ENCODE data around the gene NPRL2. TPM values are rescaled to one million over a fixed set of nuclear protein-coding genes. Genes with fewer than 3 reads are reported as not detected.

The NPRL2 gene
- total RNA-seq = 23.5 and 28.7 TPM in 2 replicates

DNA sequence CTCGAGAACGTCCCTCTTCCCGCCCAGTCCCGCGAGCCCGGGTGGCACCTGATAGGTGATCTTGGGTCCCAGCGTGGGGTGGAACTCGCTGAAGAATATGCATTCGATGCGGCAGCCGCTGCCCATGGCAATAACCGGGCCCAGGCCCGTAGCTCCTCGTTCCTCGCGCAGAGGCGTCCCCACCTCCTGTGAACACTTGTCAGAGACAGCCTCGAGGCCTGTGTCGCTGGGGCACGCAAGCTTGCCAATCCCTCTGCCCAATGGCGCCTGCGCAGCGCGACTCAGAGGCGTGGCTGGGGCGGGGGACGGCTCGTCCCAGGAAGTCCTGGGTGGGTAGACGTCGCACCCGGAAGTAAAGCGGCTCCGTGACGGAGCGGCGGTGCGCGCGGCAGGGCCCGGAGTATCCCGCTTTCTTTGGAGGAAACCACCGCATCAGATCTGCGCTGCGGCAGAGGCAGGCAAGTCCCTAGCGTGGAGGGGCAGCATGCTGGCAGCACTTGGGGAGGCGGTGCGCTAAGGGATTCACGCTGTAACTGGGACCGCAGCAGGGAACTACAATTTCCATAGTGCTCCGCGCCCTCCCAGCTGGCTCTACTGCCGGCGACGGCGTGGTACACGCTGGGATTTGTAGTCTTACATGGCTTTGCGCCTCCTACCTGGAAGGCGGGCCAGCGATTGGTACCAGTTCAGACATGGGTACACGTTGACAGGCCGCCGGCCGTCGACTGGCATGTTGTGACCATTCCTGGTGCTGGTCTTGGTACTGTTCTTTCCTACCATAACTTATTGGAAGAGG is at the start of gene NPRL2, which contains the start of gene CYB561D2:
Gene NPRL2 (minus strand): TSS at position 249 of the 796 bp plus-strand sequence. CDS start 123 bp downstream, at position 126.
Gene CYB561D2 (plus strand): TSS at position 336 of the 796 bp plus-strand sequence. CDS start 572 bp downstream, outside the sequence.

DNA sequence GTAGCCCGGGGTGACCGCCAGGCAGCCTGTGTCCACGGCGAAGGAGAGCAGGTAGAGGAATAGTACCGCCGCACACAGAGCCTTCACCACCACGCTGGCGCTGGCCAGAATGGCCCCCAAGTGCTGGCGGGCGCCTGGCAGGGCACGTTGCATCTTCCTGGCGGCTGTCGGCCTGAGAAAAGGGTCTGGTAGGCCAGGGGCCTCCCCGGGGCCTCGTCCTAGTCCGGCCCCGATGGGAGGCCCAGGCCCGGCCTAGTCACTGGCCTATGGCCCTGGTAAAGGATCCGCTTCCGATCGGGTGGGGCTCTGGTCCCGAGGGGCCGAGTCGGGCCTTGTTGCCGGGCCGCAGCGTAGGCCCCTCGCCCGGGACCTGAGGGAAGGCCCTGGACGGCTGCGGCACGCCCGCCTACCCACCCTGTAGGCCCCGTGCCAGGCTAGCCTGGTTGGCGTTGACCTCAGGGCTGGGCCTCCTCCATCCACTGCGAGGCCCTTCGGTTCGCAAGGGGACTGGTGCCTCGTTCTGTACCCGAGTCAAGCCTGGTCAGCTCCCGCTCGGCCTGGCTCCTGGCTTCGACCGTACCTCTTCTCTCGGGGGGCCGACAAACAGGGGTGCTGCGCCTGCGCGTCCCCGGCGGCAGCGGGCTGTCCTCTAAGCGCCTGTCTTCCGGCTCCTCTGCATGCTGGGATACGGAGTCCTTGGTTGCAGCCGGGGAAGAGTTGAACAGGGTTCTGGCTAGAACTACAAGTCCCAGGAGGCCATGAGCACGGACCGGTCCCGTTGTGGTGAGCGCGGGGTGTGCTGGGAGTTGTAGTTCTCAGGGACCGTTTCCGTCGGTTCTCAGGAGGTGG is 8.6 kb upstream of the NPRL2 start, which contains the start of gene TMEM115:
Gene TMEM115 (minus strand): TSS at position 611 of the 849 bp plus-strand sequence. CDS start 458 bp downstream, at position 153.

DNA sequence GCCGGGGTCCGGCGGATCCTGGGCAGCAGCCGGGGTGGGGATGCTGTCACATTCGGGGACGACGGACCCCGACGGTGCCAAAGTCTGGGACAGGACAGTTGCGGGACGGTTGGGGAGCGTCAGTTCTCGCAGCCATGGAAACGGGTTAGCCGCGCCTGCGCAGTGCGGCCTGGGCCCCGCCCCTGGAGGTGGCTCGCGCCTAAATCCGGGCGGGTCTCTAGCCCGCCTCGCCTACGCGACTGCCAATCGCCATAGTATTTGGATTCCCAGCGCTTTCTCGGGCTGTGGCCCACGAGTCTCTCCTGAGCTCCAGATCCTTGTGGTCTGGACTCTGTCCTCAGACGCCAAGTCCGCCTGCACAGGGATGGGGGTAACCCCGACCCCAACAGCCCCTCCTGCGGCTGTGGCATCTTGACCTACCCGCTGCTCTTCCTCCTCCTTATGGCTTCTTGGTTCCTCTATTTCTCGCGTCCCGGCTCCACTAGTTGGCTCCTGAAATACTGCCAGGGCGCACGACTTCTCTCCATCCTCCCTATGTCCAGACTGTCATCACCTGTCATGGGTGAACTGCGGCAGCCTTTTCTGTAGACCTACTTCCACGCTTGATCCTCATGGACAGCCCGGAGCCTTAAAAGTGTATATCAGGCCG is 4.9 kb downstream of the NPRL2 start, which contains the start of gene ZMYND10:
Gene ZMYND10 (minus strand): TSS at position 147 of the 649 bp plus-strand sequence. CDS start 153 bp downstream, outside the sequence.

DNA sequence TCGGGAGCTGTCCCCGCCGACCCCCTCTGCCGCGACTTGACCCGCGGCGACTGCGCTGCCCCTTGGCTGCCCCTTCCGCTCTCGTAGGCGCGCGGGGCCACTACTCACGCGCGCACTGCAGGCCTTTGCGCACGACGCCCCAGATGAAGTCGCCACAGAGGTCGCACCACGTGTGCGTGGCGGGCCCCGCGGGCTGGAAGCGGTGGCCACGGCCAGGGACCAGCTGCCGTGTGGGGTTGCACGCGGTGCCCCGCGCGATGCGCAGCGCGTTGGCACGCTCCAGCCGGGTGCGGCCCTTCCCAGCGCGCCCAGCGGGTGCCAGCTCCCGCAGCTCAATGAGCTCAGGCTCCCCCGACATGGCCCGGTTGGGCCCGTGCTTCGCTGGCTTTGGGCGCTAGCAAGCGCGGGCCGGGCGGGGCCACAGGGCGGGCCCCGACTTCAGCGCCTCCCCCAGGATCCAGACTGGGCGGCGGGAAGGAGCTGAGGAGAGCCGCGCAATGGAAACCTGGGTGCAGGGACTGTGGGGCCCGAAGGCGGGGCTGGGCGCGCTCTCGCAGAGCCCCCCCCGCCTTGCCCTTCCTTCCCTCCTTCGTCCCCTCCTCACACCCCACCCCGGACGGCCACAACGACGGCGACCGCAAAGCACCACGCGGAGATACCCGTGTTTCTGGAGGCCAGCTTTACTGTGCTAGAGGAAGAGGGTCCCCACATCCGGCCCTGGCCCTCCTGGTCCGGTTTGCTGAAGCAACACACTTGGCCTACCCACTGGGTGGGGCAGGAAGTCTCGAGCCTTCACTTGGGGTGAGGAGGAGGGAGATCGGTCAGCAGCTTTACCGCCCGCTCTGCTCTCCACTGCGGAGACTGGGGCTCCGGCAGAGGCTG is 9.9 kb downstream of the NPRL2 start, which contains the start of gene RASSF1:
Gene RASSF1 (minus strand): TSS at position 389 of the 882 bp plus-strand sequence. CDS start 31 bp downstream, at position 358.

DNA sequence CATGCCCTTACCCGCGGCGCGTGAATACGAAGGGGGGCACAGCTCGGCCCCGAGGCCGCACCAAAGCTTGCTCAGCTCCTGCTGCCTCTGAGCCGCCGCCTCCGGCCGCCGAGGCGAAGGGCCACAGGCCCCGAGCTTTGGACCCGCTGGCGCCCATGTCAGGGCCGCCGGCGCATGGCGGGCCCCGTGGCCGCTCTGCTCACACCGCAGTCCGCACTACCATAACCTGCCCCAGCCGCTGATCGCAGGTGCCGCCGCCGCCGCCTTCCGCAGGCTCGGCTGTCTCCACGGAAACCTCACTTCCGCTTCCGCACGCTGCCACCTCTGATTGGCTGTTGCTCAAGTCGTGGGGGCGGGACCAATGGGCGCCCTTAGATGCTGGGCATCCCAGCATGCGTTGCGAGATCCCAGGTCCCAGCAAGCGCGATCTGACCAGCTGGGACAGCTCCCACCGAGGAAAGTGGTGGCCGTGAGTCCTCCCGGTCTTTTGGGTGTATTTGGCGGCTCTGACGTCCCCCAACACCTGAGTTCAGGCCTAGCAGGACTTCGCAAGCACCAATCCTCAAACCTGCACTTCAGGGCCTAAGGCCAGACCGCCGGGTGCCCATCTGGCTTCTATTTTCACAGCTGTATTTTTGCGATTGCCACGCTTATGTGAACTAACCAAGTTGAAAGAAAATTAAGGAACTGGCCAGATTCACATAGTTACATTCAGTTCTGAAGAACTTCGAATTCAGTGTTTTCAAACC is 22.5 kb downstream of the NPRL2 start, which contains the start of gene TUSC2:
Gene TUSC2 (minus strand): TSS at position 281 of the 749 bp plus-strand sequence. CDS start 124 bp downstream, at position 157.

DNA sequence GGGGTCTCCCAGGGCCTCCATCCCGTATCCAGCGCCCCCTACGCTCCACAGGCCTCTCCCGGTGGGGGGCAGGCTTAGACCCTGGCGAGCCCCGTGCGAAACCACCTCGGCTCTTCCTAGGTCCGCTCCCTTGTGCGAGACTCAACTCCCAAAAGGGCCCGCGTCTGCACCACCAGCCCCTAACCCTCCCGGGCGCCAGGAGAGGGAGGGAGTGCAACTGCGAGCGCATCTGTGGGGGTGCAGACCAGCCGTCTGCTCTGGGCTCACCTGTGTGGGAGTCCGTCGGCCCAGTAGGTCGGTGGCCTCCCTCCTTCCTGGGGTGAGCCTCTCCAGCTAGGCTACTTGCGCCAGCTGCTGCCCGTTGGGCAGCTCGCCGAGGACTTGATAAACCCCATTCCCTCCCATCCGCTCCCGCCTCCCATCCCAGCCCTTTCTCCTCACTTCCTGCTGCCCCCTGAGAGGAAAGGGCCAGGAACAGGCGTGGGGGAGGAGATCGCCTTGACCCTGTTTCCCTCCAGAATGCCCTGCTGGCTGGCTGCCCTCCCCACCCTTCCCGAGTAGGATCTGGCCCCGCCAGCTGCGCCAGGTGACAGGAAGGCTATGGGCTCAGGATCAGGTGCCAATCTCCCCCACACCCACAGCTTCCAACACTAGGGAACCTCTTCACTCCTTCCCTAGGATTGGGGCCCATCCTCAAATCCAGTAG is 28.0 kb downstream of the NPRL2 start, which contains the start of gene HYAL2:
Gene HYAL2 (minus strand): TSS at position 360 of the 706 bp plus-strand sequence. CDS start 2,256 bp downstream, outside the sequence.

DNA sequence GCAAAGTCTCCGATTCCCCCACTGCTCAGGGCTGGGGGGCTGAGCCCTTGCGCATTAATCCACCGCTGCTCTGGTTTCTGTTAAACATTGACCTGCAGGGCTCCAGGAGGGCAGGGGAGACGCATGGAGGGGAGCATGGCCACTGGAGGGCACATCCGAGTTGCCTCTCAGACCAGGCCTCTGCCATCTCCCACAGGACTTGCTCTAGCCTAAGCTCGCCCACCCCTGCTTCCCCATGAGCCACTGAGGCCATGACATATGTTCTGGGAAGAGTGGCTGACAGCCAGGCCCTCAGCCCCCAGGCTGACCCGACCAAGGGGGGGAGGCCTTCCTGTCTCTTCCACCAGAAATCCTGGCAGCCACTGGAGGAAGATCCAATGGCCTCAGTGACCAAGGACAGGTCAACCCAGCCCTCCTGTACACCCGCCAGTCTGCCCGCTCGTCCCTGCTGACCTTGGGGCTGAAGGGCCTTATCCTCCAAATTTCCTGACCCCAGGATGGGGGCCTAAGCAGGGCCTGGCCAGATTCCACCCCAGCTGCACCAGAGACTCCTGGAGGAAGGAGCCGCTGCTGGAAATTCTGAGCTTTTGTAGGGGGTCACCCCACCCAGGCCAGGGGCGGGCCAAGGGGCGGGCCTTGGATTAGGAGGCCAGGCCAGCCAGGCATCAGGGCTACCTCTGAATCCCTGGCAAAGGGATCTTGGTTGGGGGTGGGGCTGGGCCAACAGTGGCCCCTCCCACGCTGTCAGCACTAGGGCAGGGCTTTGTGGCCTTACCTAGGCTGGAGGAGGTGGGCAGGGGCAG is 47.4 kb downstream of the NPRL2 start, which contains the start of gene HYAL1:
Gene HYAL1 (minus strand): TSS at position 562 of the 803 bp plus-strand sequence. CDS start 618 bp downstream, outside the sequence.

DNA sequence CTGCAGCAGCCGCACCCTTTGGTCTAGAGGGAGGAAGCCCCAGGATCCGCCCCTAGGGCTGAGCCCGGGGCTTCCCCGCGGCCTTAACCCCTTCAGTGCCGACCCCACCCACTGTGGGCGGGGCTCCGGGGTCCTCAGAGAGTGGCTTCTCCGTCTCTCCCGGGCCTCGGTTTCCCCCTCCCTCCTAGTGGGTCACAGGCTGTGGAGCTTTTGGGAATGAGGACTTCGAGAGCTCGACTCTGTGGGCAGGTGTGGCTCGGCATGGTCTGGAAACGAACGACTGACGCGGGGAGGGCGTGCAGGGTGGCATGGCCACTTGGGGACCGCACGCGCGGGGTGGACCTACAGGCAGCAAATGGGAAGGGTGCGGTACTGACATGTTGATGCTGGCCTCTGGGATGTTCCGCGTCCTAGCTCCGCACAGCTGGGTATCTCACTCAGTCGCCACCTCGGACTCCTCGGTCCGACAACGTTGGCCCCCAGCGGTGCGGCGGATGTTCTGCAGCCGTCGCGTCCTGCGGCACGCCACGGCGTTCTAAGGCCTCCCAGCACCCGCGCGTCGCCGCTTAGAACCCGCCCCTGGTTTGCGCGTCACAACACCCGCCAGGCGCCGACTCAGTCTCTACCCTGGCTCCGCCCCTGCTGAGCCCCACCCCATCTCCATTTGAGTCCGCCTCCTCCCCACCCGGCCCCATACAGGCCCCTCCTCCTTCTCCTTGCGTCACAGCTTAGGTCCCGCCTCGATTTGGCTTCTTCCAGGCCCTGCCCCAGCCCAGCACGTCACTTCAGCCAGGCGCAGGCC is 51.5 kb downstream of the NPRL2 start, which contains the start of the genes HYAL3 and NAA80:
Gene HYAL3 (minus strand): TSS at position 570 of the 802 bp plus-strand sequence. CDS start 3,803 bp downstream, outside the sequence.
Gene NAA80 (minus strand): TSS at position 570 of the 802 bp plus-strand sequence. CDS start 1,942 bp downstream, outside the sequence.

Other genes with a start within 250 kb of the NPRL2 start
- 0.73 and 6.5 TPM in 2 replicates for gene SEMA3F, start 195.5 kb downstream of the NPRL2 start, total RNA-seq
- gene GNAT1, start 159.2 kb downstream of the NPRL2 start, total RNA-seq = not detected in 2 replicates
- gene SLC38A3, start 145.5 kb downstream of the NPRL2 start, total RNA-seq = not detected in 2 replicates
- 231 and 232 TPM in 2 replicates for gene GNAI2, start 114.6 kb downstream of the NPRL2 start, total RNA-seq
- gene SEMA3B, start 81.6 kb downstream of the NPRL2 start, total RNA-seq = 0.59 and 0.73 TPM in 2 replicates
- gene LSMEM2, start 71.7 kb downstream of the NPRL2 start, total RNA-seq = not detected in 2 replicates
- gene IFRD2, start 58.3 kb downstream of the NPRL2 start, total RNA-seq = 133 and 152 TPM in 2 replicates
- 3.3 and 5.7 TPM in 2 replicates for gene HYAL3, start 51.4 kb downstream of the NPRL2 start, total RNA-seq
- 11.5 and 15.8 TPM in 2 replicates for gene NAA80, start 51.4 kb downstream of the NPRL2 start, total RNA-seq
- 2.7 and 3.7 TPM in 2 replicates for gene HYAL1, start 47.2 kb downstream of the NPRL2 start, total RNA-seq
- gene HYAL2, start 28.0 kb downstream of the NPRL2 start, total RNA-seq = 32.0 and 34.4 TPM in 2 replicates
- 10.7 and 11.9 TPM in 2 replicates for gene TUSC2, start 22.6 kb downstream of the NPRL2 start, total RNA-seq
- 23.9 and 25.0 TPM in 2 replicates for gene RASSF1, start 9.9 kb downstream of the NPRL2 start, total RNA-seq
- gene ZMYND10, start 5.0 kb downstream of the NPRL2 start, total RNA-seq = under 0.01 and 0.20 TPM in 2 replicates
- gene CYB561D2, start 87 bp upstream of the NPRL2 start, total RNA-seq = 18.8 and 25.4 TPM in 2 replicates
- 54.2 and 55.9 TPM in 2 replicates for gene TMEM115, start 8.7 kb upstream of the NPRL2 start, total RNA-seq
- gene CACNA2D2, start 152.9 kb upstream of the NPRL2 start, total RNA-seq = not detected in 2 replicates
- 7.2 and 8.5 TPM in 2 replicates for gene C3orf18, start 217.0 kb upstream of the NPRL2 start, total RNA-seq
- 6.6 and 11.5 TPM in 2 replicates for gene HEMK1, start 218.7 kb upstream of the NPRL2 start, total RNA-seq

All from subcutaneous preadipocyte (primary cell).